Activated T-helper 9 cell treated with anti-CD3 and anti-CD28 coated beads, Interleukin-2, amount 50 U/mL, for 16 hours (primary cell): Measurements from ENCODE around the gene SORCS3.

Experiments used
- DNase-seq: peaks from one replicate; pipeline ENCODE4 v3.0.0-alpha.2; 2020; ENCODE audit warnings: low read depth

Gene SORCS3

GRCh38 chr10:104850023-104850422, 208.9 kb downstream of the SORCS3 start:
- DNase-seq, result no peak

GRCh38 chr10:104867966-104868598, 227.0 kb downstream of the SORCS3 start:
- no peak for DNase-seq

GRCh38 chr10:104872691-104873090, 231.6 kb downstream of the SORCS3 start:
- DNase-seq, result no peak

GRCh38 chr10:104873161-104873560, 232.1 kb downstream of the SORCS3 start:
- DNase-seq, result no peak

- no peak for DNase-seq
Measured at GRCh38 chr10:104875561-104875960, 234.5 kb downstream of the SORCS3 start.

GRCh38 chr10:104880624-104881398, 239.7 kb downstream of the SORCS3 start:
- no peak for DNase-seq

GRCh38 chr10:104881740-104882139, 240.7 kb downstream of the SORCS3 start:
- no peak for DNase-seq

- no peak for DNase-seq
Measured at GRCh38 chr10:104892879-104893617, 252.0 kb downstream of the SORCS3 start.

GRCh38 chr10:104893701-104894100, 252.6 kb downstream of the SORCS3 start:
- no peak for DNase-seq

GRCh38 chr10:104894681-104895080, 253.6 kb downstream of the SORCS3 start:
- DNase-seq, result no peak

- DNase-seq, result no peak
Measured at GRCh38 chr10:104895541-104895940, 254.5 kb downstream of the SORCS3 start.

- DNase-seq, result no peak
Measured at GRCh38 chr10:104895981-104896380, 254.9 kb downstream of the SORCS3 start.

GRCh38 chr10:104897696-104898095, 256.6 kb downstream of the SORCS3 start:
- no peak for DNase-seq

GRCh38 chr10:104899779-104900178, 258.7 kb downstream of the SORCS3 start:
- no peak for DNase-seq

- no peak for DNase-seq
Measured at GRCh38 chr10:104903433-104903832, 262.3 kb downstream of the SORCS3 start.

GRCh38 chr10:104904753-104905323, 263.7 kb downstream of the SORCS3 start:
- DNase-seq, result no peak

GRCh38 chr10:104906112-104906511, 265.0 kb downstream of the SORCS3 start:
- no peak for DNase-seq

GRCh38 chr10:104907521-104907920, 266.4 kb downstream of the SORCS3 start:
- DNase-seq, result no peak

GRCh38 chr10:104908581-104908980, 267.5 kb downstream of the SORCS3 start:
- no peak for DNase-seq

GRCh38 chr10:104910712-104911111, 269.6 kb downstream of the SORCS3 start:
- no peak for DNase-seq

- no peak for DNase-seq
Measured at GRCh38 chr10:104913390-104913789, 272.3 kb downstream of the SORCS3 start.

GRCh38 chr10:104920476-104920875, 279.4 kb downstream of the SORCS3 start:
- DNase-seq, result no peak

- no peak for DNase-seq
Measured at GRCh38 chr10:104921763-104922162, 280.7 kb downstream of the SORCS3 start.
